ENCODE results near the gene ISYNA1.

The ISYNA1 gene

DNA sequence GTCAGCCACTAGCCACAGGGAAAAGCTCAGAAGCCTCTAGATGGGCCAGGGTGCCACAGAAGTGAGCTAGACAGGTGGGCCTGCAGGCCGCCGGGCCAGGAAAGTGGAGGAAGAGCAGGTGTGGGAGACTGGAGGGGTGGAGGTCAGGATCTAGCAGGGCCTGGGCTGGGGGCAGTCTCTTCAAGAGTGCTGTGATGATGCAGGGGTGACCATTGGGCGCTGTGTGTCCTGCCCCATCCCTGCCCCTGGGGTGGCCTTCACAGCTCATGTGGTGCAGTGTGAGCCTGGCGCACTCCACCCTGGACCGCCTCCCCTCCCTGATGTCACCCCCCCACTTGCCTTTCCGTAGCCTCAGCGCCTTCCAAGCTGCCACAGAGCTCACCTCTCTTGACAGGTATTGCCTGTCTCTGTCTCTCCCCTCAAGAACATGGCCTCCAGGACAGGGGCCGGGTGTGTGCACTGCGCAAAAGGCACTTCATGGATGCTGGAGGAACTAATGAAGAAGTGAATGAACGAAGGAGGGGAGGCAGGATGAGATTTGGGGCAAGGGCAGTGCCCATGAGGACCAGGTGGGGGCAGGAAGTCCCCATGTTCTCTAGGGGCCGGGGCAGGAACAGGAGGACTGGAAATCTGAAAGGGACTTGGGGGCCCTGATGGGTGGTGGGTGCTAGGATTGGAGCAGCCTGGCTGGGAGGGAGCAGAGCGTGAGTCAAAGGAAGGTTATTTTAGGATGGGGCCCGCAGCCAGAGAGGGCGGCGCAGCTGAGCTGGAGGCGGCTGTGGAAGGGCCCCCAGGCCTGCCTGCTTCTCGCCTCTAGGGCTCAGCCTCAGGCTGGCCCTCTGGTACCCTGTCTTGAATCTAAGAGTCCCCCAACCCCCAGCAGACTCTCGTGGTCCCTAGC is 12.2 kb downstream of the ISYNA1 start:
- TF ChIP-seq EP300 (IDR thresholded peaks at IDR 0.05; ENCODE audit: borderline replicate concordance) (no peak), MAX (IDR thresholded peaks at IDR 0.05) (no peak), NFIC (IDR thresholded peaks at IDR 0.05) (no peak), FOXM1 (IDR thresholded peaks at IDR 0.05; ENCODE audit: borderline replicate concordance, low read depth) (no peak), CREB1 (IDR thresholded peaks at IDR 0.05; ENCODE audit: low read depth) (no peak), TAF1 (IDR thresholded peaks at IDR 0.05; ENCODE audit: low read depth) (no peak), TEAD4 (IDR thresholded peaks at IDR 0.05) (no peak)

DNA sequence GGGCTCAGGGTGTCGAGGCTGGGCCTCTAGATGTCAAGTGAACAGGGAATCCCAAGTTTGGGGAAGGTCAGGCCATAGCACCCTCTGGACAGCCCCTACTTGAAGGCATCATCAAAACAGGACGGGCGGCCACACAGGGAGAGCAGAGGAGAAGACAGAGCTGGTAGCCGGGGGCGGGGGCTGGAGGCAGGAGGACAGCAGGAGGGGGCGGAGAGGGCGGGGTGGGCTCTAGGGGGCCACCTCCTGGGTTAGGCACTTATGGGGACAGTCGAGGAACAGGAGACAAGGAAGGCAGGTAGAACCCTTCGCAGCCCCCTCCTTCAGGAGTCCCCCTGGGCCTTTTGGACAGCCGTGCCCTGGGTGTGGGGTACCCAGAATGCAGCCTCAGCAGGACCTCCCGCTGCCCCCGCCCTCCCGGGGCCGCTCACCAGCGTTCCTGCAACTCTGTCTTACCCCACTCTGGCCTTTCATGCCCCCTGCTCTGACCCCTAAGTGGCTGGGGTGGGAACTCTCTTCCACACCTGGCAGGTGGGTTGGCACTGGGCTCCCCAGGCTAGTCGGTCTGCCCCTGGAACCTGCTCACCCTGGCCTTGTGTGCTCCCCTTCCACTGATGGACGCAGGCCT is 12.9 kb downstream of the ISYNA1 start:
- TF ChIP-seq YY1 (IDR thresholded peaks at IDR 0.05; ENCODE audit: low read depth) (no peak), NFIC (IDR thresholded peaks at IDR 0.05) (no peak), TAF1 (IDR thresholded peaks at IDR 0.05; ENCODE audit: low read depth) (no peak), CEBPB (IDR thresholded peaks at IDR 0.05) (no peak), RAD21 (IDR thresholded peaks at IDR 0.05; ENCODE audit: low read depth) (no peak), ZBTB7A (IDR thresholded peaks at IDR 0.05; ENCODE audit: low read depth) (no peak), TCF12 (IDR thresholded peaks at IDR 0.05; ENCODE audit: low read depth) (no peak), EP300 (IDR thresholded peaks at IDR 0.05; ENCODE audit: borderline replicate concordance) (no peak)
- TF ChIP-seq, protein P1, sequence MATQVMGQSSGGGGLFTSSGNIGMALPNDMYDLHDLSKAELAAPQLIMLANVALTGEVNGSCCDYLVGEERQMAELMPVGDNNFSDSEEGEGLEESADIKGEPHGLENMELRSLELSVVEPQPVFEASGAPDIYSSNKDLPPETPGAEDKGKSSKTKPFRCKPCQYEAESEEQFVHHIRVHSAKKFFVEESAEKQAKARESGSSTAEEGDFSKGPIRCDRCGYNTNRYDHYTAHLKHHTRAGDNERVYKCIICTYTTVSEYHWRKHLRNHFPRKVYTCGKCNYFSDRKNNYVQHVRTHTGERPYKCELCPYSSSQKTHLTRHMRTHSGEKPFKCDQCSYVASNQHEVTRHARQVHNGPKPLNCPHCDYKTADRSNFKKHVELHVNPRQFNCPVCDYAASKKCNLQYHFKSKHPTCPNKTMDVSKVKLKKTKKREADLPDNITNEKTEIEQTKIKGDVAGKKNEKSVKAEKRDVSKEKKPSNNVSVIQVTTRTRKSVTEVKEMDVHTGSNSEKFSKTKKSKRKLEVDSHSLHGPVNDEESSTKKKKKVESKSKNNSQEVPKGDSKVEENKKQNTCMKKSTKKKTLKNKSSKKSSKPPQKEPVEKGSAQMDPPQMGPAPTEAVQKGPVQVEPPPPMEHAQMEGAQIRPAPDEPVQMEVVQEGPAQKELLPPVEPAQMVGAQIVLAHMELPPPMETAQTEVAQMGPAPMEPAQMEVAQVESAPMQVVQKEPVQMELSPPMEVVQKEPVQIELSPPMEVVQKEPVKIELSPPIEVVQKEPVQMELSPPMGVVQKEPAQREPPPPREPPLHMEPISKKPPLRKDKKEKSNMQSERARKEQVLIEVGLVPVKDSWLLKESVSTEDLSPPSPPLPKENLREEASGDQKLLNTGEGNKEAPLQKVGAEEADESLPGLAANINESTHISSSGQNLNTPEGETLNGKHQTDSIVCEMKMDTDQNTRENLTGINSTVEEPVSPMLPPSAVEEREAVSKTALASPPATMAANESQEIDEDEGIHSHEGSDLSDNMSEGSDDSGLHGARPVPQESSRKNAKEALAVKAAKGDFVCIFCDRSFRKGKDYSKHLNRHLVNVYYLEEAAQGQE (IDR thresholded peaks at IDR 0.05; ENCODE audit: low read depth), result no peak
- TF ChIP-seq, protein P2, sequence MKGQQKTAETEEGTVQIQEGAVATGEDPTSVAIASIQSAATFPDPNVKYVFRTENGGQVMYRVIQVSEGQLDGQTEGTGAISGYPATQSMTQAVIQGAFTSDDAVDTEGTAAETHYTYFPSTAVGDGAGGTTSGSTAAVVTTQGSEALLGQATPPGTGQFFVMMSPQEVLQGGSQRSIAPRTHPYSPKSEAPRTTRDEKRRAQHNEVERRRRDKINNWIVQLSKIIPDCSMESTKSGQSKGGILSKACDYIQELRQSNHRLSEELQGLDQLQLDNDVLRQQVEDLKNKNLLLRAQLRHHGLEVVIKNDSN (IDR thresholded peaks at IDR 0.05), result no peak

GRCh38 chr19:18424122-18424889 is 13.6 kb downstream of the ISYNA1 start:
- TF ChIP-seq, protein P1 (IDR thresholded peaks at IDR 0.05; ENCODE audit: low read depth), result no peak
- TF ChIP-seq TCF12 (IDR thresholded peaks at IDR 0.05; ENCODE audit: low read depth) (no peak), ZBTB7A (IDR thresholded peaks at IDR 0.05; ENCODE audit: low read depth) (no peak), TAF1 (IDR thresholded peaks at IDR 0.05; ENCODE audit: low read depth) (no peak), TEAD4 (IDR thresholded peaks at IDR 0.05) (no peak), EGR1 (IDR thresholded peaks at IDR 0.05) (no peak), YY1 (IDR thresholded peaks at IDR 0.05; ENCODE audit: low read depth) (no peak), CREB1 (IDR thresholded peaks at IDR 0.05; ENCODE audit: low read depth) (no peak), EP300 (IDR thresholded peaks at IDR 0.05; ENCODE audit: borderline replicate concordance) (no peak), NFIC (IDR thresholded peaks at IDR 0.05) (no peak), CEBPB (IDR thresholded peaks at IDR 0.05) (no peak), RAD21 (IDR thresholded peaks at IDR 0.05; ENCODE audit: low read depth) (no peak)
- TF ChIP-seq, protein P2 (IDR thresholded peaks at IDR 0.05), result no peak

DNA sequence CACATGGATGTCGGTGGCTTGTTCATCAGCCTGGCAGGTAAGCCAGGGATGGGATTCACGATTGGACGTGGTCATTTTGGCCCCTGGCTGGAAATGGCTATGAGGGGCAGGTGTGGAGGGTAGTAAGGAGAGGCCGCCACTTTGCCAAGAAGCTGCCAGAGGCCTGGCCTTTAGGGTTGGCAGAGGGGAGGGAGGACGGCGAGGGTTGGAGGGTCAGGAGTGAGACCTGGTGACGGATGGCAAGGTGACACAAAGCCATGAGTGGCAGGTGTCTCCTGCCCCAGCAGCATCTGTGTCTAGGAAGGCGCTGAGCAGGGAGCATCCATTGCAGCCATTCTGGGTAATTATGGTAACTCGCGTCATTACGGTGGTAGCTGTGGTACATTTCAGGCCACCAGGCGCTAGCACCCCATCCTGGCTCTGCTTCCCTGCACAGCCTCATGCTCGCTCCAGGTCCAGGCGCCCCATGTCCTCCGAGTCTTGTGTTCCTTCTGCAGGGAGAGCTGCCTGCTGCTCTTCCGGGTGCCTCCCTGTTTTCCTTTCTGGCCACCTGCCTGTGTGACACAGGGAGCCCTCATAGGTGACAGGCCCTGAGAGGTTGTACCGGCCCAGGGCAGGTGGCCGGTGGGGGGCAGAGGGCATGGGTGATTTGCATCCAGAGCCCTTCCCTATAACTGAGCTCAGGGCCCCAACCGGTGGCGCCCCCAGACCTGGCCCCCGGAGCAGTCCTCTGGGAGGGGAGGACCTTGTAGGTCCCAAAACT is 14.5 kb downstream of the ISYNA1 start:
- TF ChIP-seq CREB1 (IDR thresholded peaks at IDR 0.05; ENCODE audit: low read depth), result no peak
- TF ChIP-seq EP300 (IDR thresholded peaks at IDR 0.05; ENCODE audit: borderline replicate concordance), result no peak
- TF ChIP-seq TCF12 (IDR thresholded peaks at IDR 0.05; ENCODE audit: low read depth), result no peak
- no peak for TF ChIP-seq ZBTB7A (IDR thresholded peaks at IDR 0.05; ENCODE audit: low read depth)
- TF ChIP-seq EGR1 (IDR thresholded peaks at IDR 0.05), result no peak
- TF ChIP-seq, protein P2 (IDR thresholded peaks at IDR 0.05), result no peak
- no peak for TF ChIP-seq MAX (IDR thresholded peaks at IDR 0.05)
- TF ChIP-seq CEBPB (IDR thresholded peaks at IDR 0.05), result no peak
- no peak for TF ChIP-seq NFIC (IDR thresholded peaks at IDR 0.05)
- no peak for TF ChIP-seq FOXM1 (IDR thresholded peaks at IDR 0.05; ENCODE audit: borderline replicate concordance, low read depth)
- TF ChIP-seq YY1 (IDR thresholded peaks at IDR 0.05; ENCODE audit: low read depth), result no peak
- TF ChIP-seq RAD21 (IDR thresholded peaks at IDR 0.05; ENCODE audit: low read depth), result no peak
- TF ChIP-seq TEAD4 (IDR thresholded peaks at IDR 0.05), result no peak
- TF ChIP-seq, protein P1 (IDR thresholded peaks at IDR 0.05; ENCODE audit: low read depth), result no peak
- no peak for TF ChIP-seq TAF1 (IDR thresholded peaks at IDR 0.05; ENCODE audit: low read depth)
